Naive B cell (primary cell): Measurements from ENCODE around the gene PTN. TPM values are rescaled to one million over a fixed set of nuclear protein-coding genes. Genes with fewer than 3 reads are reported as not detected.
"Not testable (repeated sequence)": the region's sequence is repeated elsewhere in the genome, so short reads cannot be mapped to it uniquely, and the experiment has no call there.

ENCODE experiments used
- ATAC-seq, 2 donors: fragments of 150-1000 bp; cut with Tn5 transposase; 2 replicates each; pipeline ENCODE4 v1.10.0; 2021; ENCODE audit warnings: low read depth in 2 of 2, mild to moderate bottlenecking in 2 of 2, moderate library complexity in 2 of 2
- DNase-seq: peaks from one replicate; pipeline ENCODE4 v3.0.0; 2022
- H3K27ac Mint-ChIP-seq, 6 donors: one replicate each; pipeline ENCODE4 v1.8.0; 2020 to 2022; ENCODE audit warnings: mild to moderate bottlenecking in 6 of 6, mixed read lengths in 6 of 6, moderate library complexity in 5 of 6, inconsistent platforms in 2 of 6
- H3K27me3 Mint-ChIP-seq, 3 donors: one replicate each; pipeline ENCODE4 v1.8.0; 2021 to 2022; ENCODE audit warnings: mixed read lengths in 3 of 3, mild to moderate bottlenecking in 1 of 3
- H3K36me3 Mint-ChIP-seq, 2 donors: one replicate each; pipeline ENCODE4 v1.8.0; 2020 to 2022; ENCODE audit warnings: mixed read lengths in 2 of 2, inconsistent platforms in 1 of 2, mild to moderate bottlenecking in 1 of 2
- H3K4me1 Mint-ChIP-seq, 3 donors: one replicate each; pipeline ENCODE4 v1.8.0; 2020 to 2022; ENCODE audit warnings: mixed read lengths in 3 of 3, inconsistent platforms in 1 of 3, mild to moderate bottlenecking in 1 of 3, moderate library complexity in 1 of 3
- H3K4me3 Mint-ChIP-seq, 8 donors: one replicate each; pipeline ENCODE4 v1.8.0; 2020 to 2022; ENCODE audit warnings: mild to moderate bottlenecking in 8 of 8, mixed read lengths in 8 of 8, moderate library complexity in 8 of 8, inconsistent platforms in 2 of 8
- H3K9me3 Mint-ChIP-seq, 7 donors: one replicate each; pipeline ENCODE4 v1.8.0; 2020 to 2022; ENCODE audit warnings: mixed read lengths in 7 of 7, mild to moderate bottlenecking in 5 of 7, inconsistent platforms in 2 of 7, moderate library complexity in 1 of 7
- polyA plus RNA-seq, 6 donors: library from polyadenylated mRNA; unstranded; fragments of 300-500 nt; fragmentation: Illumina TruSeq; gene quantifications; one replicate each; pipeline ENCODE4 v1.2.3, GENCODE V29; 2021; ENCODE audit warnings: low read depth in 6 of 6

Gene PTN
- polyA plus RNA-seq, 6 donors from 2014 or later, result not detected

DNA sequence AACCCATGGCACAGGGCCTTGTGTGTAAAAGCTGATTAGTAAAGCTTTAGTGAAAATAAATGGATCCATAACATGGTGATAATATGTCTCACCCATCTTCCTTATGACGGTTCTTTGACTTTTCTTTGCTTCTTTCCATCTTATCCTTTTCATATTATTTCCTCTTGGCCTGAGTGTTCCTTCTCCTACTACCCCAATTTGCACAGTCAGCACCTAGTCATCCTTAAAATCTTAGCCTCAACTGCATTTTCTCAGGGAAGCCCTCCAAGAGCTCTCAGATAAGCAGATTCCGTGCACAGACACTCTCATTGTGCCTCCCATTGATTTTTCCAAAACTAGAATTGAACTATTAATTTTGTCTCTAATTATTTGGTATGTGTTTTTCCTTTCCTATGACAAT, 112.4 kb downstream of the PTN start:
- H3K4me1 Mint-ChIP-seq, result peaks cover 0 to 8% (median 0%) of the 10 kb centered on the region in 3 donors
- H3K36me3 Mint-ChIP-seq, result no peaks in the 10 kb centered on the region
- H3K9me3 Mint-ChIP-seq, result peaks cover 0 to 12% (median 5%) of the 10 kb centered on the region in 7 donors
- no peaks in the 10 kb centered on the region for H3K27me3 Mint-ChIP-seq
- ATAC-seq (no peak), DNase-seq (no peak)
- no peak overlapping the region for H3K4me3 Mint-ChIP-seq
- H3K27ac Mint-ChIP-seq, result no peak overlapping the region

- H3K4me3 Mint-ChIP-seq, result no peak overlapping the region
- H3K9me3 Mint-ChIP-seq, result peaks cover 0 to 10% (median 6%) of the 10 kb centered on the region in 7 donors
- H3K27me3 Mint-ChIP-seq, result no peaks in the 10 kb centered on the region
- DNase-seq (no peak), ATAC-seq (no peak)
- H3K27ac Mint-ChIP-seq, result no peak overlapping the region
- no peaks in the 10 kb centered on the region for H3K36me3 Mint-ChIP-seq
- H3K4me1 Mint-ChIP-seq, result no peaks in the 10 kb centered on the region
Observed at GRCh38 chr7:137221467-137221866, 122.1 kb downstream of the PTN start.

DNA sequence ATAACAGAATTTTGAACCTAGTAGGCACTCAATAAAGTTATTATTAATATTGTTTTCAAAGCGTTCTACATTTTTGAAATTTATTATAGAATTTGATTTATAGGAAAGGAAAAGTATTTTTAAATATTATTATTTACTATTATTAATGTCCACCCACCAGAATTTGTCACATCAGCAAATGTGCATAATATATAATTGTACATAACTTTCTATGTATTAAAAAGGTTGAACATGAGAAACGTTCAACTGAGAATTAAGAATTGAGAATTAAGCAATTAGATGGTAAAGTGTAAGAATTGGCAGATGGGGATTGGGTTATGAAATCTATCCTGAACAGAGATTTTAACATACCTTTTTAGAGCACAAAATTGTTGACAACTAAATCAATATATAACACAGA, 129.8 kb downstream of the PTN start:
- H3K4me3 Mint-ChIP-seq, result no peak overlapping the region
- no peaks in the 10 kb centered on the region for H3K27me3 Mint-ChIP-seq
- ATAC-seq (no peak), DNase-seq (no peak)
- no peaks in the 10 kb centered on the region for H3K4me1 Mint-ChIP-seq
- H3K36me3 Mint-ChIP-seq, result no peaks in the 10 kb centered on the region
- H3K9me3 Mint-ChIP-seq, result peaks cover 2 to 22% (median 3%) of the 10 kb centered on the region in 7 donors
- H3K27ac Mint-ChIP-seq, result no peak overlapping the region

DNA sequence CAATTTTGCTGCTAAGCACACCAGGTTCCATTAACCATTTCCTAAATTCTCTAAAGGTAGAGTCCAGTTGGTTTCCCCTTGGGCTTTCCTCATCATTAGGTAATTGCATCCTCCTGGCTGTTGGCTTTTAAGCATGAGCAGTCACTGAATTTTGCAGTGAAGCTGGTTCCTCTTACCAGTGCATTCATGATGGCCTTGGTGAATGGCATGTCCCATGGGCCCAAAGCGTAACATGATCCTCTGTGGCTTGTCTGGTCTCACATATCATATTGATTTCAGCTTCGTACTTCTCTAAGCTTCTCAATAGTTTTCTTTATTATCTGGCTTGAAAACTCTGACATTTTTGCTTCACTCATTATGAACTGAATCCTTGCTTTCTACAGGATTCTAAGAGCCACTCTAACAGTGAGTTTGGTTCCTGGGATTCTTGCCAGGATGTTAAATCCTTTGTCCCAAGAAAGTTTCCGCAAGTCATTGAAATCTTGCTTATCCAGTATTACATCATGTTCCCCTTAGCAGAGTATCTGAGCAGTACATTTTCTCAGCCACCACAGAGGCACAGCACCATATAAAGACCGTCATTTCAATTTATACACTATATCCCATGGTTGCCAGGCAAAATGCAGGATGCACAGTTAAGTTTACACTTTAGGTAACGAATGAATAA, 134.2 kb downstream of the PTN start:
- Mint-ChIP-seq H3K36me3 (peaks cover 0 to 7% of the 10 kb centered on the region in 2 donors), H3K9me3 (peaks cover 7 to 34% (median 9%) of the 10 kb centered on the region in 7 donors), H3K27ac (no peak overlapping the region), H3K27me3 (no peaks in the 10 kb centered on the region), H3K4me1 (no peaks in the 10 kb centered on the region), H3K4me3 (no peak overlapping the region)
- ATAC-seq, result no peak
- no peak for DNase-seq

DNA sequence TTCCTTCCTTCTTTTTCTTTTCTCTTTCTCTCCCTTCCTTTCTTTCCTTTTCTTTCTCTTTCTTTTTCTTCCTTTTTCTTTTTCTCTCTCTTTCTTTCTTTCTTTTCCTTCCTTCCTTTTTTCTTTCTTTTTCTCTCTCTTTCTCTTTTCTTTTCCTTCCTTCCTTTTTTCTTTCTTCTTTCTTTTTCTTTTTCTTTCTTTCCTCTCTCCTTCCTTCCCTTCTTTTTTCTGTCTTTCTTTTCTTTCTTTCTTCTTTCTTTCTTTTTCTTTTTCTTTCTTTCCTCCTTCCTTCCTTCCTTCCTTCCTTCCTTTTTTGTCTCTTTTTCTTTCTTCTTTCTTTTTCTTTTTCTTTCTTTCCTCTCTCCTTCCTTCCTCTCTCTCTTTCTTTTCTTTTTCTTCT, 136.8 kb downstream of the PTN start:
- H3K27me3 Mint-ChIP-seq, result no peaks in the 10 kb centered on the region

GRCh38 chr7:137204246-137204645, 139.3 kb downstream of the PTN start:
- Mint-ChIP-seq H3K4me3 (no peak overlapping the region), H3K27me3 (no peaks in the 10 kb centered on the region), H3K36me3 (peaks cover 0 to 7% of the 10 kb centered on the region in 2 donors), H3K4me1 (no peaks in the 10 kb centered on the region), H3K9me3 (peaks cover 8 to 22% (median 10%) of the 10 kb centered on the region in 7 donors), H3K27ac (no peak overlapping the region)
- ATAC-seq (no peak), DNase-seq (no peak)

More for the DNA sequence above, 136.8 kb downstream of the PTN start:
- no peak for DNase-seq
- Mint-ChIP-seq H3K9me3 (peaks cover 8 to 24% (median 10%) of the 10 kb centered on the region in 7 donors), H3K36me3 (peaks cover 0 to 7% of the 10 kb centered on the region in 2 donors), H3K4me1 (no peaks in the 10 kb centered on the region), H3K4me3 (no peak overlapping the region), H3K27ac (no peak overlapping the region)
- ATAC-seq, result no peak

- H3K27me3 Mint-ChIP-seq, result no peaks in the 10 kb centered on the region
- no peaks in the 10 kb centered on the region for H3K4me1 Mint-ChIP-seq
- ATAC-seq, result no peak
- DNase-seq, result no peak
- no peak overlapping the region for H3K4me3 Mint-ChIP-seq
- H3K27ac Mint-ChIP-seq, result no peak overlapping the region
- H3K36me3 Mint-ChIP-seq, result peaks cover 0 to 7% of the 10 kb centered on the region in 2 donors
- H3K9me3 Mint-ChIP-seq, result peaks cover 8 to 18% (median 10%) of the 10 kb centered on the region in 7 donors
Observed at GRCh38 chr7:137203351-137203750, 140.2 kb downstream of the PTN start.

- Mint-ChIP-seq H3K27ac (no peak overlapping the region), H3K36me3 (no peaks in the 10 kb centered on the region), H3K27me3 (no peaks in the 10 kb centered on the region), H3K9me3 (peaks cover 0 to 4% (median 0%) of the 10 kb centered on the region in 7 donors), H3K4me3 (no peak overlapping the region), H3K4me1 (no peaks in the 10 kb centered on the region)
- DNase-seq (no peak), ATAC-seq (no peak)
Observed at GRCh38 chr7:137196648-137197047, 146.9 kb downstream of the PTN start.

GRCh38 chr7:137195996-137196395, 147.5 kb downstream of the PTN start:
- ATAC-seq, result no peak
- Mint-ChIP-seq H3K9me3 (no peaks in the 10 kb centered on the region), H3K4me3 (no peak overlapping the region), H3K27me3 (no peaks in the 10 kb centered on the region), H3K27ac (no peak overlapping the region), H3K36me3 (no peaks in the 10 kb centered on the region), H3K4me1 (no peaks in the 10 kb centered on the region)
- no peak for DNase-seq

- not testable (repeated sequence) for DNase-seq, H3K9me3 Mint-ChIP-seq, H3K4me3 Mint-ChIP-seq, H3K27ac Mint-ChIP-seq, H3K27me3 Mint-ChIP-seq, H3K36me3 Mint-ChIP-seq, ATAC-seq, H3K4me1 Mint-ChIP-seq
Observed at GRCh38 chr7:137181619-137182018, 161.9 kb downstream of the PTN start.
